UCSD-AML1 (cell line): Measurements from ENCODE around the gene FOXF1.

ENCODE experiments used
- DNase-seq: peaks from one replicate; lab custom pipeline; 2025; ENCODE audit not compliant: unreplicated experiment; lab: John Stamatoyannopoulos, UW

Gene FOXF1

GRCh38 chr16:86492267-86492960 lies 17.9 kb upstream of the FOXF1 start:
- DNase-seq = no peak

DNA sequence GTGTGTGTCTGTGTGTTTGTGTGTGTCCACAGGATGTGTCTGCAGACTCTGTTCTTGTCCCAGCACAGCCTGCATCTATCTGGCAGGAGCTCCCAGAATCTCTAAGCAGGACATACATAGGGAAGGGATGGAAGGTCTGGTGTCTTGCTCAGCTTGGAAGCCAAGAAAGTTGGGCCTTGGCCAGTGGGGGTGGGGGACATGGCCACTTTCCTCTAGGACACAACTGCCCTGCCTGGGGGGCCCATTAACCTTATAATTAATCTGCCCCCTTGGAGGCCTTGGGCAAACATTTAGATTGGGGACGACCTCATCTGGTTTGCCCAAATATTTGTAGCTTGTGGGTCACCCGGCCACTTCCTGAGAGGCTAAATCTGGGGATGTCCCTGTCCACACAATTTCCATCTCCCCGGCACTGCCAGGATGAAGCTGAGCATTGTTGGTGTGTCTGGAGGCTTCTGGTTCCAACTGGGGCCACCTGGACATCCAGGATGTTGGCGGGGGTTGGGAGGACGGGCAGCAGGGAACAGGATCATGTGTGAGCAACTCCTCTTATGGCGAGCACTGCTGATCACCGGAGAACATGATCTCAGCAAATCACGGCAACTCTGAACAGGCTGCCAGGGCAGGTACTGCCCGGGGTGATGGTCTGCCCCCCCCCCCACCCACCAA lies 17.2 kb upstream of the FOXF1 start:
- no peak for DNase-seq

GRCh38 chr16:86494039-86494564 lies 16.2 kb upstream of the FOXF1 start:
- DNase-seq = no peak

GRCh38 chr16:86494565-86495356 lies 15.6 kb upstream of the FOXF1 start:
- DNase-seq = no peak

DNA sequence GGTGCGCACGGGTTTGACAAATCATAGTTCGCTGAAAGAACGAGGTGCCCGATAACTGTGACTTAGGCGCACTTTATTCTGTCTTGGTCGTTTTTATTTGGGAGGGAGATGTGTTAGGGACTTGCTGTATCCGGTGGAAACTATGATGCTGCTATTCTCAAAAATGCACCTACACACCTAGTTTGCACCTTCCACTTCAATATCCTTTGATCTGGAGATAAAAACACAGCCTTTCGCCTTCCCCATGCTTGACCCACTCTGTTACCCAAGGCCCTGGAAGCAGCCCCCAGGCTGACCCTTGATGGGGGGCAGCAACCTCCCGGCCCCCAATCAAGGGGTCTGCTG lies 15.0 kb upstream of the FOXF1 start:
- no peak for DNase-seq

DNA sequence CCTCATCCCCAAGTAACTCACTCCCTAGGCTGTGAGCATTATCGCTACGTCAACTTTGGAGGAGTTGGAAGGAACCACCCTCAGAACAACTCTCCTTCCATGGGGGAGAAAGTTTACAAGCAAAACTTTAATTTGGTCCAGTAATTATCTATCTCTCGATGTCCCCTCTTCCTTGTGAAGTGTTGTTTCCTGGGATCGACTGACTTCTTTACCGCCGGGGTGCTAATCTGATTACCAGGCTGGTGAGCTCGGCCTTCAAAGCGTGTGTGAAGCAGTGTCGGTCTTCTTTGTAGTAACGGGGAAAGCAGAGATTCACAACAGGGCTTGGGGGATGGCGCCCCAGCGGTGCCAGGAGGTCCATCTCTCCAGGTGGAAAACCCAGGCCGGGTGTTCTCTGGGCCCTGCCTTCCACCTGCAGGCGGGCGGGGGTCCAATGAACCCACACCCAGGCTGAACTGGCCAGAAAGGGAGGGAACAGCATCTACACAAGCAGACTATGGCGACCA lies 14.5 kb upstream of the FOXF1 start:
- DNase-seq = no peak

DNA sequence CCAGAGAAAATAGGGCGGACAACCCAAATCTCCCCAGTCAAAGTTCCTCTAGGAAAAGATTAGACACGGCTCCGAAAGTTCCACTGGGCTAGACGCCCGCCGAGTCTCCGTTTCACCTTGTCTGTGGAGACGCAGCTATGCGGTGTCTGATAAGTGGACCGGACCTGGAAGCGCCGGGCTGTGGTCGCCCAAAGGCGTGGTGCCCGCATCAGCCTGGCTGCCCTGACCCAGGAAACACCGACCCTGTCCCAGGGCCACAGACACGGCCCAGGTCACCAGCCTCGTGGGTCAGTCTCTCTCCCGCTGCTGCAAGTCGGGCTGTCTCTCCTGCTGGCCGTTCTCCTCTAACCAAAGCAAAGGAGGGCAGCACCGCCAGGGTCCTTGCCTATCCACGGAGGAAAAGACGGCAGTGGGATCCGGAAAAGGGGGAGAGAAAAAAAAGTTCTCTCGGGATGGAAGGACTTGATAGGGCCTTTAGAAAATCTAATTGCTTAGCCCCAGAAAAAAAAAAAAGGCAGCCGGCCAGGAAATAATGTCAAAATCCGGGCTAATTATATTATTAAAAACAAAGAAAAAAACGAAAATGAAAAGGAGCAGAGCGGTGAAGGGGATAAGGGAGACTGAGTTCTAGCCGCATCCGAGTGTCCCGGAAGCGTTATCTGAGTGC lies 13.9 kb upstream of the FOXF1 start:
- no peak for DNase-seq

DNA sequence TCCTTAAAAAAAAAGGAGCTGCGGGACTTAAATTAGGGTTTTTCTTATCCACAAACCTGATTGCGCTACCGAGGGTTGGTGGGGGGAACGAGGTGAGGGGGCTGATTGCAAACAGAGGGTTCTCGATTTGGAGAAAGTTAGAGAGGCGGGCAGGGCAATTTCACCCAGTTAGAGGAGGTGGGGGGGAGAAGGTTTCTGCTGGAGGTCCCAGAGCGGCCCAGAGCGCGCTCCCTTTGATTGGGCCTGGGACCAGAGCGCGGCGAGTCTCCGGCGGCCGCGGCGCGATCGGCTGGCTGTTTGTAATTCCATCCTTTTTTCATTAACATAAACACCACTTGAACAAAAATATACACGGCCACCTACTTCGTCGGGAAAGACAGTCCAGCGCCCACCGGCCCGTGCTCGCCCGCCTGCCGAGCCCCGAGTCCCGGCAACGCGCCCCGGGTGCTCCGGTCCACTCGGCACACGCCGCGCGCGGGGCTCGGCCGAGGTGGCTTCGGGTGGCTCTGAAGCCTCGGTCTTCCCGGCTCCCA lies 13.3 kb upstream of the FOXF1 start:
- no peak for DNase-seq

GRCh38 chr16:86497551-86498021 lies 12.7 kb upstream of the FOXF1 start:
- DNase-seq = no peak

GRCh38 chr16:86498155-86498670 lies 12.1 kb upstream of the FOXF1 start:
- DNase-seq = no peak

GRCh38 chr16:86498671-86499439 lies 11.5 kb upstream of the FOXF1 start:
- DNase-seq = no peak

- no peak for DNase-seq
Observed at GRCh38 chr16:86499440-86499786, 10.9 kb upstream of the FOXF1 start.

DNA sequence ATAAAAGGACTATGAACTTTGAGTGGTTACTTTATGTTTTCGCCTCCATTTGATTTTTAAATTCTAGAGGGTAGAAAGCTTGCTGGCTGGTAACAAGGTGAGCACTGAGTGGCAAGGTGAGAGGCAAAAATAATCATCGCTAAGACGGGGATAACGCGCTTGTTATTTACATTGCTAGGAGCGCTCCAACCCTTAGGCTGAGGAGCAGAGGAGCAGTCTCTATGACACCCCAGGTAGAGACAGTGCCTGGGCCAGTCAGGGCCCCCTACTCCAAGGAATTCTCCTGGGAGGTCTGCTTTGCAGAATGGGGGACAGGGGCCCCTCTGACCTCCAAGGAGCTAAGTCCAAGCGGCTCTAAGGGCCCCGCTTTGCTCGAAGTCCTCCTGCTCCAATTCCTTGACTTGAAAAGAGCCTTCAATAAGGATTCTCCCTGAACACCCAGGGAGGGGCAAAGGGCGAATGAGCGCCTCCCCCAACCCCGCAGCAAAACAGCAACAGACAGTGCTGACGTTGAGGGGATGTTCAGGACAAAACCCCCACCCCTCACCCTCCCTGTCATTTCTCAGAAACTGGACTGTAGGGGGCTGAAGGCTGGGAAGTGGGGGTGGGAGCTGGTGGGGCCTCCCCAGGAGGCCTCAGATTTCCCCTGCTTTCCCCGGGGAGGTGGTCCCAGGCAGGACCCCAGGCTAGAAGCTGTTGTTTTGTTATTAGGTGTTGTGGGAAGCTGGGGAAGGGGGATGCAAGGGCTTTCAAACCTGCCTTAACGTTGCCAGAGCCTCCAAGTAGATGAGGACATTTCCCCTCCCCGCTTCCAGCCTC lies 10.2 kb upstream of the FOXF1 start:
- no peak for DNase-seq

DNA sequence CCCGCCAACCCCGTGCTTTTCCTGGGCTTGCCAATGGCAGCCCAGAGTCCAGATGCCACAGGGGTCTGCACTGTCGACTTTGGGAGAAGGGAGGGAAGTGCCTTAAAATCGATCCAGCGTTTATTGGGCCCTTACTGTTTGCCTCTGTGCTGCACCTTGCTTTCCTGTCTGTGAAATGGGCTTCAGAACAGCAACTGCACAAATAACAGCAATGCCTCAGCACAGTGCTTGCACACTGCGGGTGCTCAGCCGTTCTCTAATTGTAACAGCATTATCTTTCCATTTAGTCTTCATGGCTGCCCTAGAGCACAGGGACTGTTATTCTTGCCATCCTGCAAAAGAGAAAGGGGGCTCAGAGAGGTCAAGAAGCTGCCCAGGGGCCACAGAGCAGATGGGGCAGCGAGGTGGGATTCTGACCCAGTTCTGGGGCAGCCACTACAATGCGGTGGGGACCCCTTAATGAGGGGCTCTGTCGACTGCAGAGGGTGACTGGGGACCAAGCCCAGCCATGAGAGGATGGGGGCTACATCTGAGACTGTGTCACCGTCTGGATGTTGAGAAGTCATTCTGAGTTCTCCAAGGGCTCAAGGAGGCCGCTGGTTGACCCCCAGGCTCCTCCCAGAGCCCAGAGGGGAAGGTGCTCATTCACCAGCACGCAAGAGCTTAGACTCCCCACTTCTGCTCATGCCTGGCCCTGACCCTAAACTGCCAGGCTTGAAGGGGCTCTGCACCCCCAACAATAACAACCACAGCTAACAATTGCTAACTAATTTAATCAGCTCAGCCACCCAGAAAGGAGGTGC lies 9.4 kb upstream of the FOXF1 start:
- DNase-seq = no peak

- DNase-seq = no peak
Observed at GRCh38 chr16:86501989-86502855, 8.1 kb upstream of the FOXF1 start.

DNA sequence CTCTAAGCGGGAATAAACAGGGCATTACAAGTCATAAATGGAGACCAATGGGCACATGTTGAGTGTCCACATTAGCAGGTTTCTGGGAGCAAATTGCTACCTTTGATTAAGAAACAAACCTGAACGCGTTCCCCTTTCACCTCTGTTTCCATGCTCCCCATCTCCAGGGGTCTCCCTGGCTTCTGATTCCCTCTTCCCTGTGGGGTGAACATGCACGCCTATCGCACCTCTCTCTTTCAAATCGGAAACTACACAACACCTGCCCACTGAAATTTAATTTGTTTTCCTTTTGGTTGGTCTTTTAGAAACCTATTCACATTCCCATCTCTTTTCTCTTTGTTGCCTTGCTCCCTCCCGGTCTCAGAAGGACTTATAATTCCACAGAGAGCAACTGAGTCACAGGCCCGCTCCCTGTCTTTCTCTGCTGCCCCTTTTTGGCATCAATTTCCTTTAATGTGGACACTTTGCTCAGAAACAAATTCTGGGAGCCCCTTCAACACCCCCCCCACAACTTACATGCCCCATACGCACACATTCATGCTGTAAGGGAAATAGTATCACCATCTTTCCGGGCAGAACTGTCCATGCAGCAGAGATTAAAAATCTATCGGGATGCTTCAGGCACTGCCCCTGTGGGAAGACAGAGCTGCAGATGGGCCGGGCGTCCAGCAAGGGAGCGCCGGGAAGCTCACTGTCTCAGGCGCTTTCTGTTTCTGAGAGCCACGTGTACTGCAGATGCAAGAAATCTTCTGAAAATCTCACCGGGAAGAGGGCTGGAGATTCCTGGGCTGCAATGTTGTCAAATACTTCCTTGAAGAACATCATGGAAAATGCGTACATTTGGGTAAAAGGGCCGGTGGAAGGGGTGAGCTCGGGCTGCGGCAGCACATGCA lies 7.2 kb upstream of the FOXF1 start:
- no peak for DNase-seq
